D721Med (cell line): ENCODE data around the gene RERE.
A peak's percentile ranks its signal among the peaks of the same experiment; 100 is the strongest.

ENCODE experiments used
- DNase-seq: peaks from one replicate; pipeline ENCODE4 v3.0.0; 2011; ENCODE audit warnings: low spot score; ENCODE audit not compliant: insufficient read length
- FAIRE-seq: peaks from 2 replicates; lab custom pipeline; 2011; peaks lifted over from hg19 to GRCh38; lab: Jason Lieb, UNC
- TF ChIP-seq, protein P1 (sequence below): IDR thresholded peaks from 2 replicates; pipeline ENCODE4 v1.5.1; 2012; ENCODE audit warnings: mild to moderate bottlenecking, control low read depth; ENCODE audit not compliant: insufficient read depth; ENCODE audit errors: missing control alignments

RERE gene

DNA sequence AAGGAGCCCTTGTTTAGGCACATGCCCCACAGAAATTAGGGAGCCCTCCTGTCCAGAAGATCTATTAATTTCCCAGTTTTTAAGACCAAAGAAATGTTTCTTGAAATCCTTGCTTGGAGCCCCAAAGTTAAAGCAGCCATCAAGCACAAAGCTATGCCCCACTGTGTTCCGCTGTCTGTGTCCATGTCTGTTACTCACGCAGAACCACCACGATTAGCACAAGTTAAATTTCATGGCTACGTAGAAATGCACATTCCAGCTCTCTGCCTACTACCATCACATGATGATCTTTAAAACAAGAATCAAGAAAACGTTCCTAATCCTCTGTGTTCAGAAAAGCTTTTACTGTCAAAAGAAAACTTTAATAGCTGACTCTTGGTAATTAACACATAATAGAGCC is 238.5 kb downstream of the RERE start:
- no peak for FAIRE-seq

DNA sequence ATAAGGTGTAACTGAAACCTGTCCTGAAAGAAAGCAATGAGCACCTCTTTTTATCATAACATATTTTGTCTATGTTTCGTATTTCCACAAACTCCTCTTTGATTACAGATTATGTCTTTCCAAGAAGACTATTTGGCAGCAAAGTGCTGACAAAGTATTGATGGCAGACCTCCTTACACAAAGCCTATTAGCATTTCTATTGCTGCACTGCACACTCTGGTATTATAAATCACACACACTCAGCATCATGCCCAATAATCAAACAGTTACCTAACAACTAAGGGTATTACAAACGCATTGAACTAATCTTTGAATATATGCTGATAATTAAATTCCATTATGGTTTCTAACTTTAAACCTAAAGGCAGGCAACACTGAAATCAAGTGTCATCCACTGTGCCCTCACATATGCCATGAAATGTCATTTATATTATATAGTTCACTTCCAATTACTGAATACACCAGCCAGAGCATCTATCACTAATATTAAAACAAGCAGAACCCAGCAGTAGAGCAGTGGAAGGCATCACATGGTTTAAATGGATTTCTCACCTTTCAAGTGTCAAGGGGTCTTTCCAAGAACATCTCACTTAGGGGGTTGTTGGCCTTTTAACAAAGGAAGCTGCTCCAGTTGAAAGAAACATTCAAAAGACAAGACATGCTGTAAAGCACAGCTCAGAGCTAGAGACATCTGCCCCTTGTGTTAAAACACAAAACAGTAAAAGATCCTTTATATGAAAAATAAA is 239.1 kb downstream of the RERE start:
- no peak for FAIRE-seq
- TF ChIP-seq, protein P1, sequence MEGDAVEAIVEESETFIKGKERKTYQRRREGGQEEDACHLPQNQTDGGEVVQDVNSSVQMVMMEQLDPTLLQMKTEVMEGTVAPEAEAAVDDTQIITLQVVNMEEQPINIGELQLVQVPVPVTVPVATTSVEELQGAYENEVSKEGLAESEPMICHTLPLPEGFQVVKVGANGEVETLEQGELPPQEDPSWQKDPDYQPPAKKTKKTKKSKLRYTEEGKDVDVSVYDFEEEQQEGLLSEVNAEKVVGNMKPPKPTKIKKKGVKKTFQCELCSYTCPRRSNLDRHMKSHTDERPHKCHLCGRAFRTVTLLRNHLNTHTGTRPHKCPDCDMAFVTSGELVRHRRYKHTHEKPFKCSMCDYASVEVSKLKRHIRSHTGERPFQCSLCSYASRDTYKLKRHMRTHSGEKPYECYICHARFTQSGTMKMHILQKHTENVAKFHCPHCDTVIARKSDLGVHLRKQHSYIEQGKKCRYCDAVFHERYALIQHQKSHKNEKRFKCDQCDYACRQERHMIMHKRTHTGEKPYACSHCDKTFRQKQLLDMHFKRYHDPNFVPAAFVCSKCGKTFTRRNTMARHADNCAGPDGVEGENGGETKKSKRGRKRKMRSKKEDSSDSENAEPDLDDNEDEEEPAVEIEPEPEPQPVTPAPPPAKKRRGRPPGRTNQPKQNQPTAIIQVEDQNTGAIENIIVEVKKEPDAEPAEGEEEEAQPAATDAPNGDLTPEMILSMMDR = no peak
- no peak for DNase-seq

More for the DNA sequence above, 238.5 kb downstream of the RERE start:
- TF ChIP-seq, protein P1 = no peak
- no peak for DNase-seq

DNA sequence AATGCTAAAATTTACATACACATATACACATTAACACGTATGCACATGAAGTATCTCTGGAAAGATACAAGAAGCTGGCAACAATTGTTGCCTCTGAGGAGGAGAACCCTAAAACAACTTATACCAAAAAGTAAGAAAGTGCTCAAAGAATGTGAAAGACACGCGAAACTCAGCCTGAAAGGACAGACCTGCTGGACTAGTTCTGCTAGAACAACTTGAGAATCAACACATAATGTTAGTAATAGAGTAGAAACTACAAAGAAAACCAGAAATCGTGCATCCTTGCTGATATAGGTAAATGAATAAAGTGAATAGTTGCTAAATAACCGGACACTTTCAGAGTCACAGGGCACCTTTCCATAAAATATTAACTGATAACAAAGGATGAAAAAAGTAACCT is 242.5 kb downstream of the RERE start:
- TF ChIP-seq, protein P1 = no peak
- DNase-seq = no peak
- FAIRE-seq = no peak

DNA sequence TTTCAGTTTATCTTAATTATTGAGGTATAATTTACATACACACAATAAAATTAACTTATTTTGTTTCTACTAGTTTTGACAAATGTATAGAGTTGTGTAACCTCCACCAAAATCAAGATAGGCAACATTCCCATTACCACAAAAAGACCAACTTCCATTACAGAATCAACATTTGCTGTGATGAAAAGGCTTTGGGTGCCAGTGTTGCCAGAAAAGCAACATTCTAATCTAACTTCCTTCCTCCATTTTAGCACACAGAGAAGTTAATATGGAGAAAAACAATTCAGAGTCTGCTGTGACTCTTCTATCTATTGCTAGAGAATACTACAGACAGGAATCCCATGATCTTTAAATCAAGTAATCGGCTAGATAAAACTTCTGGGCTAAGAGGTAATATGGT is 245.3 kb downstream of the RERE start:
- no peak for FAIRE-seq
- TF ChIP-seq, protein P1 = no peak
- no peak for DNase-seq

DNA sequence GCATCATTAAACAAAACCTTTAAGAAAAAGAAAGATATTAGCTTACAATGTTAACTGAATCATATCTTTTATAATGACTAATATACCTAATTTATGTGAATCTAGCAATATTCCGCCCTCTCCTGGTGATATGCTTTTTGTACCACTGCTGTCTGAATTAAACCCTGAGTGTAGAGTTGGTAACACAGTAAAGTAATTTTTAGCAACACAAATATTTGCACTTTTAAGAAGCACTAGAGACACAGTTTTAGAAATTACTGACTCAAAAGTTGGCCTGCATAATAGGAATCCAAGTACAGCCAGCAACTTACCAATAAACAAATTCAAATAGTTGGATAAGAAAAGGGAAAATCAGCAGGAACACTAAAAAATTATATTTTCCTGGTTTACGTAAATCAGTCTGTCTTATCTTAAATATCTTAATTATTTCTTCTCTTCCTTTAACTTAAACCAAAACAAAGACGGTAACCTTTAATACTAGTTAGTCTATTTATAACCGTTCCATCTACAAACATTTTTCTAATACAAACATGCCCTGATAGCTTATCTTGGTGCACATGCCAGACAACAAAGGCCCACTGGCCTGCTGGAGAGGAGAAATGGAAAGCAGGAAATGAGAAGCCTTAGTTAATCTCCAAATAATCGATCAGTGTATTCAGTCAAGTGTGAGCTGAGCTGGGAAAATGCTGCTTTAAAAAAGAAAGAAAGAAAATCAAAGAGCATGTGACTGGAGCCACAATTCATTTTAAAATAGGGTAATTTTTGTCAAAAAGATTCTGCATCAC is 246.0 kb downstream of the RERE start:
- TF ChIP-seq, protein P1 = peak; percentile 52
- FAIRE-seq (no peak), DNase-seq (no peak)

DNA sequence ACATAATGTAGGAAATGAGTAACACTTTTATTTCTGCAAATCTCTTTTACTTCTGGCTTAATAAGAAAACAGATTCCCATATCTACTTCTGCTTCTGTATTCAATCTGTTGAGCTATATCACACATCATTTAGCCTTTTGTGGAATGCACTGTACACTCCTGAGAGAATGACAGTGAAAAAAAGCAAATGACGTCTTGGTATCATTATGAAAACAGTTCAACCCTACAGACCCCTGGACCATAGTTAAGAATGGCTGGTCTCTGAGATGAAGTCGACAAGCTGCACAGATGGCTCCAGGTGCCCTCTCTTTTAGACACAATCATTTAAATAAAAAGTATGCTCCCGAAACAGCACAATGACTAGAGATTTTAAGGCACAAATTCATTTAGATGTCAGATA is 247.0 kb downstream of the RERE start:
- DNase-seq (no peak), FAIRE-seq (no peak)
- TF ChIP-seq, protein P1 = no peak
